K562 (cell line): ENCODE results near the gene TTC27. TPM values are rescaled to one million over a fixed set of nuclear protein-coding genes. Genes with fewer than 3 reads are reported as not detected.

ENCODE experiments used
- BHLHE40 ChIP-seq: IDR thresholded peaks from 2 replicates; pipeline ENCODE4 v1.6.1; 2011; ENCODE audit warnings: low read length, improper control_type of control experiment
- ETV1 ChIP-seq: fragments of 450-650 bp; conservative IDR thresholded peaks from 2 replicates; pipeline ENCODE4 v1.6.1; 2016; ENCODE audit warnings: missing genetic modification characterization, control low read depth, low read depth, missing compliant biosample characterization
- HDAC6 ChIP-seq: IDR thresholded peaks from 2 replicates; pipeline ENCODE4 v1.6.1; 2012; ENCODE audit warnings: low read depth, mild to moderate bottlenecking, control low read depth, inconsistent platforms, low read length, moderate library complexity
- KLF16 ChIP-seq: IDR thresholded peaks from 2 replicates; pipeline ENCODE4 v1.6.1; 2016; ENCODE audit warnings: antibody characterized with exemption
- MAFG ChIP-seq: fragments of 450-650 bp; conservative IDR thresholded peaks from 2 replicates; pipeline ENCODE4 v1.6.1; 2016; ENCODE audit warnings: missing genetic modification characterization, missing compliant biosample characterization
- MGA ChIP-seq: fragments of 450-650 bp; IDR thresholded peaks from 2 replicates; pipeline ENCODE4 v1.6.1; 2016; ENCODE audit warnings: mild to moderate bottlenecking, moderate library complexity
- POLR2AphosphoS2 ChIP-seq: IDR thresholded peaks from 2 replicates; pipeline ENCODE4 v1.6.1; 2012; ENCODE audit warnings: low read length, improper control_type of control experiment
- YY1 ChIP-seq, 3 experiments: IDR thresholded peaks; 2 replicates each; pipeline ENCODE4 v1.6.1; 2011; ENCODE audit warnings: low read length in 2 of 3, mild to moderate bottlenecking in 2 of 3, moderate library complexity in 2 of 3, borderline replicate concordance in 1 of 3, control low read depth in 1 of 3, low read depth in 1 of 3; ENCODE audit not compliant: insufficient read depth in 3 of 3, insufficient replicate concordance in 2 of 3, control insufficient read depth in 1 of 3, insufficient read length in 1 of 3; ENCODE audit errors: extremely low read depth in 1 of 3
- ZBTB8A ChIP-seq: fragments of 450-650 bp; IDR thresholded peaks from 2 replicates; pipeline ENCODE4 v1.6.1; 2018; ENCODE audit warnings: mild to moderate bottlenecking, moderate library complexity; ENCODE audit not compliant: partially characterized antibody
- ZNF165 ChIP-seq: fragments of 250-450 bp; sonication (Bioruptor Pico); IDR thresholded peaks from 2 replicates; pipeline ENCODE4 v1.4.0; 2020; ENCODE audit warnings: borderline replicate concordance
- ZNF639 ChIP-seq, 2 experiments: fragments of 200-800 bp in 1 of 2; sonication (Bioruptor generic) in 1 of 2; sonication (generic) in 1 of 2; formaldehyde crosslinking in 1 of 2; IDR thresholded peaks in 1 of 2; conservative IDR thresholded peaks in 1 of 2; 2 replicates each; pipeline versions ENCODE4 v1.5.0 to v1.6.1; 2016 to 2020; ENCODE audit warnings: missing compliant biosample characterization in 1 of 2, missing genetic modification characterization in 1 of 2, missing genetic modification reagents in 1 of 2
- ZSCAN32 ChIP-seq: fragments of 450-650 bp; formaldehyde crosslinking; IDR thresholded peaks from 2 replicates; pipeline ENCODE4 v1.4.0; 2020; ENCODE audit warnings: mild to moderate bottlenecking, moderate library complexity
- polyA plus RNA-seq, 8 experiments: library from polyadenylated mRNA; depleted of rRNA in 4 of 8; stranded (reverse) in 5 of 8; unstranded in 3 of 8; fragments of >200 nt; fragmentation: Nextera tagmentation in 2 of 8; fragmentation: Illumina TruSeq in 1 of 8; extraction: Ambion mirVana in 2 of 8; extraction: Trizol in 1 of 8; gene quantifications; 2 replicates each; pipeline versions ENCODE4 v1.2.1 to v1.2.3, GENCODE V29; 2011 to 2014; ENCODE audit warnings: inconsistent platforms in 1 of 8, missing spikeins in 1 of 8
- total RNA-seq, 7 experiments: library from RNA; depleted of rRNA in 6 of 7; stranded (reverse); fragments of >200 nt in 6 of 7; fragmentation: Illumina TruSeq in 2 of 7; extraction: Trizol in 2 of 7; gene quantifications; 2 replicates each; pipeline versions ENCODE4 v1.2.1 to v1.2.3, GENCODE V29; 2011 to 2021; ENCODE audit warnings: low replicate concordance in 1 of 7

TTC27 gene
- total and polyA plus RNA-seq, 9 of the 15 experiments (the other 6 are each of a cell fraction or from before 2014, with no cell fraction given), result 44.3 to 93.4 (median 57.3) TPM

GRCh38 chr2:32591669-32592463, 36.0 kb upstream of the TTC27 start (continued):
- TF ChIP-seq BHLHE40 (0 out of 2 replicates have a peak, but pooled peaks have one; percentile 29), ZNF639 (CRISPR knock-in tag; conservative IDR thresholded peaks at IDR 0.05 in 1 of 2, IDR thresholded peaks at IDR 0.05 in 1 of 2) (peak in 1 of 2 experiments; percentile 57; a peak in 1 of 4 replicates), ZSCAN32 (CRISPR knock-in tag) (no peak), MGA (peak; percentile 83), MAFG (tag) (peak; percentile 77), ZNF165 (CRISPR knock-in tag) (no peak), ETV1 (tag) (peak; percentile 86), KLF16 (no peak), ZBTB8A (no peak), POLR2AphosphoS2 (no peak), YY1 (IDR thresholded peaks at IDR 0.05; ENCODE audit: borderline replicate concordance in 1 of 3, control insufficient read depth in 1 of 3, extremely low read depth in 1 of 3, insufficient read depth in 3 of 3, insufficient read length in 1 of 3, insufficient replicate concordance in 2 of 3, low read depth in 1 of 3, low read length in 2 of 3) (peak in 1 of 3 experiments; percentile 34), HDAC6 (no peak)
